G401.6 (cell line): ENCODE results near the gene ANTXR1.

ENCODE experiments used
- FAIRE-seq: peaks from 2 replicates; lab custom pipeline; 2012; peaks lifted over from hg19 to GRCh38; lab: Jason Lieb, UNC

Gene ANTXR1

GRCh38 chr2:69034122-69034521 lies 21.1 kb downstream of the ANTXR1 start:
- FAIRE-seq: no peak

GRCh38 chr2:69034845-69035244 lies 21.9 kb downstream of the ANTXR1 start:
- FAIRE-seq: no peak

DNA sequence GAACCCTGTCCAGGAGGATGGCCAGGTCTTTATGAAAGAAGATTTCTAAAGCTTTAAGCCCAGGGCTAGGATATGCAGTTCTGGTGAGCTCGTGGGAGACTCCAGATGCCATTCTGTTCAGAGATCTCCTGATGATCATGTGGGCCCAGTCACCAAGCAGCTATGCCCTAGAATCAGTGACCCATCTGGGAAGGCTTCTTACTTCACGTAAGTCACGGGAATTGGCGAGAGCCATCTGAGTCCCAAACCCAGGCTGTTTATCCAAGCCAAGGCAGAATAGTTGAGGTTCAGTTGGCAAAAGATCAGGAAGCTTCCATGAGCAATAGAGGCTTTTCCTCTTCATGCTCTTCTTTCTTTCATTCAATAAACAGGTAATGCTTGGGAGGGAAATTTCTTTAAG lies 23.9 kb downstream of the ANTXR1 start:
- FAIRE-seq: no peak

DNA sequence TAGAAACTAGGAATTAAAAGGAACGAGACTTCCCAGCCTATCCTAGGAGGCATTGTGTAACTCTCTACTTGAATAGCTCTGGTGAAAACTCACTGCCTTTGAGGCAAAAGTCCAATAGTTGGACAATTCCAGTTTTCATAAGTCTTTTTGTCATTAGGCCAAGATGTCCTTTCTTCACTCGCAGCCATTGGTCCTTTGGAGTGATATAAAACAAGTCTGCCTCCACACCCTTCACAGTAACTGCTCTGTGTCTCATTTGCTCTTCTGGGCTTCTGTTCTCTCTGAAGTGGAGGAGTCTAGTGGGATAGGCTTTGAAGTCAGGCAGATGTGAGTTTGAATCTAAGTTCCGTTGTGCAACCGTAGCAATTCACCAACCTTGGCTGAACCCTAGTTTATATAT lies 28.2 kb downstream of the ANTXR1 start:
- FAIRE-seq: no peak

GRCh38 chr2:69043736-69044400 lies 30.9 kb downstream of the ANTXR1 start:
- FAIRE-seq: no peak

DNA sequence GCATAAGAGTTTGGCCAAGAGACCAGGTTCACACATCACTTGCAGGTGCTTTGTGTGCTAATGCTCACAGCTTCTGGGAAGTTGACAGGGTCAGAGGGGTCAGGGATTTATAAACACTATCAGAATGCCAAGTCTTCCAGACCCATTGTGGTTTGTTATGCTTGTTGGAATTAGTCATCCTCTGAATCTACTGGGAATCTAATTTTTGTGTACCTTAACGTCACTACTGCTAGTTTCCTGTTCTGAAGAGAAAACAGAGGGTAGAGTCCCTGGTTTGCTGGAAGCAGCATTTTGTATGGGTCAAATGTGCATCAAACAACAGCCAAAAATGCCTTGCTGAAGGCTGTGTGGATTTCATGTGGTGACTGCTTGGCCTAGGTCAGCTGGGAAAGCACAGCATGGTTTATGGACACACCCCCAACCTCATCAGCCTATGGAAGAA lies 33.3 kb downstream of the ANTXR1 start:
- no peak for FAIRE-seq

- FAIRE-seq: no peak
These were observed 34.7 kb downstream of the ANTXR1 start for GRCh38 chr2:69047625-69048145.

- no peak for FAIRE-seq
These were observed 37.8 kb downstream of the ANTXR1 start for GRCh38 chr2:69050802-69051201.

DNA sequence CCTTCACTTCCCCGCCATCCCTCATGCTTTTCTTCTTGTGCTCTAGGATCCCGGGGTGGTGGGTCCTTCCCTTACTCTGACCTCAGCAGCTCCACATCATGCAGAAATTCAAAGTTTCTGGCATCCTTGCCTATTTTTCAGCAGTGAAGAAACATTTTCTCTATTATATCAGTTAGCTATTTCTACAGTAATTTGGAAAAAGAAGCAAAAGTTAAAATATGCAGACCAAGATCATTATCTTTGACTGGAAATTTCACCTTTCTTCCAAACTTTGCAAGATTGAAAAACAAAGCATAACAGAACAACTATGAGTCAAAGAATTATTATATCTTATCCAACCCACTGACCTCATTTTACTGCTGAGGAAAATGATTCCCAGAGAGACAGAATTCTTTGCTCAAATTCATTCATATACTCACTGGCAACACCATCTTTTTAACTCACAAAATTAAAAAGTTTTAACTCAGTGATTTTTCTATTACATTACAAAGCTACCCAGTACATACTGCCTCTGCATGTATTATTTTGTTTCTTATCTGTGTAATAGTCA lies 40.5 kb downstream of the ANTXR1 start:
- FAIRE-seq: no peak

DNA sequence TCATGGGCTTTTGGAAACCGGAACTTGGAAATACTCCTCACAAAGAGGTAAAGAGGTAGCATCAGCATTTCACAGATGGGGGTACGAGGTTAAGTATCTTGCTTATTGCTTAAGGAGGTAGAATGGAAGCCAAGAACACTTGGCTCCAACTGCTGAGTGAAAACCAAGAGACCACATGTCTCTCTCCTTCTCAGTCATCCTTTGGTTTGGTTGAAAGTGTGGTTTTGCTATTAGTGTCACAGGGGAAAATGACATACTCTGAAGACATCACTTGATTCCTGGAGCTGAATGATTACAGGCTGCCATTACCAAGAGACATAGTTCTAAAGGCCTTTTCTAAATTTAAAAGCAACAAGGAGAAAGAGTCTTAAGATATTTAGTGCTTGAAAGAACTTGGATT lies 41.5 kb downstream of the ANTXR1 start:
- no peak for FAIRE-seq

DNA sequence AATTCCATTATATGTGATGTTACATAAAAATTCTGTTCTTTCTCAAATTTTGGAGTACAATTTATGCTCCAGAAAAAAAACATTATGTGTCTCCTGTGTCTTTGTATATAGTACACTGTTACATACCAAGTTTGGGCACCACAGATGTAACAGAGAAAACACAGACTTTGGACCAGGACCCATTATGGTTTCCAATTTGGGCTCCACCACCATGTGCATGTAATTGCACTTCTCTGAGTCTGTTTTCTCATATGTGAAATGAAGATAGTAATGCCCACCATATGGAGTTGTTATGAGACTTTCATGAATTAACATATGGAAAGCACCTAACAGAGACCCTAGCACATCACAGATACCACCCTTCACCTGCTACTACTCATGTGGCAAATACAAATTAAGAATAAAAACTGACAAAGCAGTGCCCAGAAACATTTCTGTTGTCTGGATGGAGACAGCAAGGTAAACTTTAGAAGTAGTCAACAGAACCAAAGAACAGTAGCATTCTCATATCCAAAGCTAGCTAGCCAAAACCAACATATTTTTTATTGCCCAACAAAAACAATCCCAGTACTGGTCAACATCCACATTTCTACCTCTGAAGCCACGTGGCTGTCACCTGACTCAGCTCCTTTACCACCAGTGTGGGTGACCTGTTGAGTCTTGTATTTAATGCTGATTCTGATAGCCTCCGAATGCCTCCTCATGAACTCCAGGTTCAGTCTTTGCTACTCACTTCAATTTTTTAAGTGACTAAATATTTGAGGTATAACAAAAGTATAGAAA lies 42.9 kb downstream of the ANTXR1 start:
- FAIRE-seq: no peak

DNA sequence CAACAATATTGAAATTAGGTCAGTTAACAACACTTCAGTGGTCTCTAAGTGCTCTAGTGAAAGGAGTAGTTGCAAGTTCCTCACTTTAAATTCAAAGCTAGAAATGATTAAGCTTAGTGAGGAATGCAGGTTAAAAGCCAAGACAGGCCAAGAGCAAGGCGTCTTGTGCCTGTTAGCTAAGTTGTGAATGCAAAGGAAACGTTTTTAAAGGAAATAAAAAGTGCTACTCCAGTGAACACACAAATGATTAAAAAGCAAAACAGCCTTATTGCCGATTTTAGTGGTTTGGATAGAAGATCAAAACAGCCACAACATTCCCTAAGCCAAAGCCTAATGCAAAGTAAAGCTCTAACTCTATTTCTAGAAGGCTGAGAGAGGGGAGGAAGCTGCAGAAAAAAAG lies 44.7 kb downstream of the ANTXR1 start:
- no peak for FAIRE-seq

- FAIRE-seq: no peak
These were observed 46.8 kb downstream of the ANTXR1 start for GRCh38 chr2:69059731-69060290.

GRCh38 chr2:69060938-69061501 lies 48.0 kb downstream of the ANTXR1 start:
- FAIRE-seq: no peak

DNA sequence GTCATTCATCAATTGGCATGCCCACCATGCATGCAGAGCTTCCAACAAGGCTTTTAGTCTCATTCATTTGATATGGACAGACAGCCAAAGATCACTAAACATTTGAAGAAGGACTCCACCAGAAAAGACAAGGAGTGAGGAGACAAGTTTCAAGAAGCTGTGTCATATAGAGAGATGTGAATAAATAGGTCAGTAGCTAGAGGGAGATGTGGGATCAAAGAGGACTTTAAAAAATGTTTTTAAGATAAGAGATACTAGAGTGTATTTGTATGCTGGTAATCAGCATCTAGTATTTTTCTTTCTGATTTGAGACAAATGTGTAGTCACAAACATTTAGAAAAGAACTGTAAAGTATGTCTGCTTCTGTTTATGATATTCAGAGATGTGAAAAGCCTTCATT lies 48.5 kb downstream of the ANTXR1 start:
- FAIRE-seq: no peak

GRCh38 chr2:69062307-69062962 lies 49.5 kb downstream of the ANTXR1 start:
- FAIRE-seq: no peak

GRCh38 chr2:69065735-69066336 lies 52.9 kb downstream of the ANTXR1 start:
- FAIRE-seq: no peak

DNA sequence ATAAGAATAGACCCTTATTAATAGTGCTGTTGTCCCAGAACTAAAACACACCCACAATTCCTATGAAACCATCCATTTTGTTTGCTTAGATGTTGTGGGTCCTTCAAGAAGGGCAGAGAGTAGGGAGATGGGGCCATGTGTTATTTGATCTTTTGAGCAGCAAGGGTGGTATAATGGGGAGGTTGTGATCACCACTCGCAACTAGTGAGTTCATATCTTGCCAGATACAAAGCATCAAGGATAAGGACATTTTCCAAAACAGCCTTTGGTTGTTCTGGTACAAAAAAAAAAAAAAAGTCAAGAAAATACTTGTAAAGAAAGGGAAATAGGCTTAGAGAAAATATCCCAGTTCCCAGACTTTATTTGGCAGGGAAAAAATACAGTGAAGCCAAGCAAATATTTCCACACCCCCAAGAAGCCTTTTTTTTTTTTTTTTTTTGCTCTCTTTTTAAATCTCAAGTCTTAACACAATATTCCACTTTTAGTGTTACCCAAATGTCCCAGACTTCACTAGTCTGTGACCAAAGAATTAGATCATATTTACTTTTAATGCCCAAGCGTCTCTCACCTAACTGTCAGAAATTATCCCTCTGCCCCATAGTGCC lies 54.1 kb downstream of the ANTXR1 start:
- no peak for FAIRE-seq

DNA sequence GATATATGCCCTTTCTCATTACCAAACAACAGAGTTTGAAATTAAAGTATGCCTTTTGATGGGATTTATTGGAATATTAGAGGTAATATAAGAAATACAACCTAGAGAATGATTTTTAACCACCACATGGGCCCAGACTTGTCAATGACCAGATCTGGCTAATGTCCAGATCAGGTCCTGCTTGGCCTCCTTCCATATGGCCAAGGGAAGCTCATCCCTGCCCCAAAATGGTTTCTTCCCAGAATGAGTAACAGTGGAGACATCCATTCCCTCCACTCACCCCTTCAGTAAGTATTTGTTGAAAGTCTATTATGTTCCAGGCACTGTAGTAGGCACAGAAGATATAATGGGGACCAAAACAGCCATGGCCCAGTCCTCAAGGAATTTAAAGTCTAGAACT lies 54.9 kb downstream of the ANTXR1 start:
- no peak for FAIRE-seq

GRCh38 chr2:69070969-69071368 lies 58.0 kb downstream of the ANTXR1 start:
- no peak for FAIRE-seq

DNA sequence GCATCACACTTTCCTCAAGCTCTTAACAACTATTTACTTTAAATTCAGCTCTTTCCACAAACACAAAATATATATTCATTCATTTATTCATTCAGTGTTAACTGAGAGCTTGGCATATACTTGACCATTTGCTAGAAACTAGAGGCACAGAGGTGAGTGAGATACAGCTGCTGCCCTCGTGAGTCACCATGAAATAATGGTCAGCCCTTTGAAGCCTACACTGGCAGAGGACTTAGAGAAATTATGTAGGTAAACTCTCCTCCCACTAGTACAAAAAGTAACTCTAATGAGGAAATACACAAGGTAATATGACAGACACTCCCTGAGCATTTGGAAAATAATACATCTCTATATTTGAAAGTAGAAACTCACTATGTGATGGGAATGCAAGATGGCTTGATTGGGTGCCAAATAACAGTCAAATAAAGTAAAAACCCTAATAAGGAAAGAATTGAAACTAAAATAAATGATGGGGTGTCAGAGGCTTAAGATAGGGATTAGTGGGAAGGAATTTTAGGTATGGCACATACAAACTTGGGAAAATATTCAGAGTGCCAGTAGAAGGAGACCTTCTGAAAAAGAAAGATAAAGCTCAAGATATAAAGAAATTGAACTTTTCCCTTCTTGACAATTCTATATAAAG lies 61.1 kb downstream of the ANTXR1 start:
- FAIRE-seq: no peak
